ENCODE results near the gene ARHGEF19.
A peak's percentile ranks its signal among the peaks of the same experiment; 100 is the strongest.
"Not testable (repeated sequence)": the region's sequence is repeated elsewhere in the genome, so short reads cannot be mapped to it uniquely, and the experiment has no call there.

ARHGEF19 gene

DNA sequence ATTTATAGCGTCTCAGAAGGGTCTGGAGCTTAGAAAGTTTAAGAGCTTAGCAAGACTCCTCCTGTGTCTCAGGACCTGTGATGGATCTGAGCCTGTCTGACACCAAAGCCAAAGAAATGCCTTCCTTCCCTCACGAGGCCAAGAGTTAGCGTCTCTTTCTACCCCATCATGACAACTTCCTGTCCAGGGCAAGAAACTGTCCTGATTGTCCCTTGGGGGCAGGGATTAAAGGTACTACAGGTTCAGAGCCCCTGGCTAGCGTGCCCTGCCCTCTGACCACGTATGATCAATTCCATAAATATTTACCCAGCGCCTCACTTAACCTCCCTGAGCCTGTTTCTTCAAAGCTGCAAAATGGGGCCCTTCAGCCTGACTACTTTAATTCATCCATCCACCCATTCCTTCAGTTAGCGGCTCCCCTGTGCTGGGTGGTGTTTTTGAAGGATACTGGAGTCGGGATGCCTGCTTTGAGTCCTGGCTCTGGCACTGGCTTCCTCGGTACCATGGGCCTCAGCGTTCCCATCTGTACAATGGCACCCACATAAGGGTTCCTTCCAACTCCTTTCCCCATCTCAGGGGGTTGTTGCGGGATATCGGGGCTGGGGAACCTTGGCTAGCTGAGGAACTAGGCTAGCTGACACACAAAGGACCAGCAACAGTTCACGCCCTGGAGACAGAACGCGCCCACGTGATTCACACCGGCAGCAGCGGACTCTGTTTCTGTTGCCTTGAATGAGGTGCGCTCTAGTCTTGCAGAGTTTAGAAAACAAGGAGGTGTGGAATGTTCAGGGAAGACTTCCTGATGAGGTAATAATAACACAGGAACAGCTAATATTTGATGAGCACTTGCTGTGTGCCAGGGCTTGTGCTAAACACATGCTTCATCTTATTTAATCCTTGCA is 33.6 kb downstream of the ARHGEF19 start:
- DNase-seq: no peak

DNA sequence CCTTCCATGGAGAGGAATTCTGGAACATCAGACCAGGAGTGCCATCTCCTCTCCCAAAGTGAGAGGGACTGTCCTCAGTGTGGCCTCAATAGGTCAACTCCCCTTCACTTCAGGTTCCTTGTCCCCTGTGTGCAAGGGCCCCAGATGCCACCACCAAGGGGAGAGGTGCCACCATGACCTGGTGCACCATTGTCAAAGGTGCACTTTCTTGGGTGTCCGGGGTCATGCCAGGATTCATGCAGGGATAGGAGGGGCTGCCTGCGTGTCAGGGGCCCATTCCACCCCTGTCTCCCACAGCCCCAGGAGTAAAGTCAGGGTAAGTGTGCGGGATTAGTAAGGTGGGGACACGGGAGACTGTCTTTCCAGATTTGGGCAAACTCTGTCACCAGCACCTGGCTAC is 35.1 kb downstream of the ARHGEF19 start:
- DNase-seq: no peak

GRCh38 chr1:16176653-16177052 is 35.8 kb downstream of the ARHGEF19 start:
- no peak for DNase-seq

- peak in 1 of 2 experiments; percentile 70 for DNase-seq
Measured at GRCh38 chr1:16175610-16176553, 36.6 kb downstream of the ARHGEF19 start.

DNA sequence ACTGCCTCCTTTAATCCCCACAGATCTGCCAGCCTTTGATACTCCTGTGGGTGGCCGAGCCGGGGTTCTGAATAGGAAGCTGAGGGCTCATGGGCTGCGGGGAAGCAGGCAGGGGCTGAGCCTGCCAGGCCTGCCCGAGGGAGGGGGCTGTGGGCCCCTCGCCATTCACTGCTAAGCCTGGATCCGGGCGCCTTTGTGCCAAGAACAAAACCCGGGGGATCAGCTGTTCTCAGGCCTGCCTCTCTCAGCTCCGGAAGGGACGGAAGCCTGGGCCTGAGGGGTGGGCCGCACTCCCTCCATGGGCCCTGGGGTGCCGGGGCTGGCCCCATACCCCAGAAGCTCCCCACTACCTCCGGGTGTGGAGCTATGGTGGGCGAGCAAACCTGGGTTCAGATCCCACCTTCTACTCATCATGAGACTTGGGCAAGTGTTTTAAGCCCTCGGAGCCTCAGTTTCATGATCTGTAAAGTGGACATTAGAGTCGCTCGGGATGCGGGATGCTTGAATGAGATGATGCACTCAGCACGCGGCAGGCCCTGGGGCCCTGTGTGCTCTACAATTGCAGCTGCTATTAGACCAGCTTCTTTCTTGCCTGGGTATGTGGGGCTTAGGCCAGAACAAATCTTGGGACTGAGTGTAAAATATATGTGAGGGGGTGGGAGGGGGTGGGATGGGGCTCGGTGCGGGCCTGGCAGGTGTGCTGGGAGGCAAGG is 37.4 kb downstream of the ARHGEF19 start:
- no peak for DNase-seq

DNA sequence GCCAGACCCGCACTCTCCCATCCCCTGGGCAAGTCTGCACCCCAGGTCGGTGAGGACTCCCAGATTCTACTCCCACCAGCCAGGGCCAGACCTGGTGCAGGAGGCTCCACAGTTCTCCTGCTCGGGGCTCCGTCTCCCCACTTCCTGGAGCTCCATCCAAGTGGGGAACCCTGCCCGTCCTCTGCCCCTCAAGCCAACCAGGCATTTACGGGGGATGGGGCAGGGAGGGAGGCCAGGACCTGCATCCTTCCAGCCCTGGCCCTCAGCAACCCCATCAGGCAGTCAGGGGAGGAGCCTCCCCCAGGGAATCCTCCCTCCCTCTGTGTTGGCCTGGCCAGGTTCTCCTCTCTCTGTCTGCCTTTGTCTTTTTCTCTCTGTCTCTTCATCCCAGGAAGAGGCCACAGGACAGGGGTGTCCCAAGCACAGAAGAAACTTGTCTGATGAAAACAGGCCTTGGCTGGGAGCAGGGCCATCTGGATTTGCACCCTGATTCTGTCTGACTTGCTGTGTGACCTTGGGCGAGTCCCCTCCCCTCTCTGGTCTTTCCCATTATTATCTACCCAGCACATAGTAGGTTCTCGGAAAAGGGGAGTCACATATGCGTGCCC is 38.1 kb downstream of the ARHGEF19 start:
- peak in 1 of 2 experiments; percentile 49 for DNase-seq

DNA sequence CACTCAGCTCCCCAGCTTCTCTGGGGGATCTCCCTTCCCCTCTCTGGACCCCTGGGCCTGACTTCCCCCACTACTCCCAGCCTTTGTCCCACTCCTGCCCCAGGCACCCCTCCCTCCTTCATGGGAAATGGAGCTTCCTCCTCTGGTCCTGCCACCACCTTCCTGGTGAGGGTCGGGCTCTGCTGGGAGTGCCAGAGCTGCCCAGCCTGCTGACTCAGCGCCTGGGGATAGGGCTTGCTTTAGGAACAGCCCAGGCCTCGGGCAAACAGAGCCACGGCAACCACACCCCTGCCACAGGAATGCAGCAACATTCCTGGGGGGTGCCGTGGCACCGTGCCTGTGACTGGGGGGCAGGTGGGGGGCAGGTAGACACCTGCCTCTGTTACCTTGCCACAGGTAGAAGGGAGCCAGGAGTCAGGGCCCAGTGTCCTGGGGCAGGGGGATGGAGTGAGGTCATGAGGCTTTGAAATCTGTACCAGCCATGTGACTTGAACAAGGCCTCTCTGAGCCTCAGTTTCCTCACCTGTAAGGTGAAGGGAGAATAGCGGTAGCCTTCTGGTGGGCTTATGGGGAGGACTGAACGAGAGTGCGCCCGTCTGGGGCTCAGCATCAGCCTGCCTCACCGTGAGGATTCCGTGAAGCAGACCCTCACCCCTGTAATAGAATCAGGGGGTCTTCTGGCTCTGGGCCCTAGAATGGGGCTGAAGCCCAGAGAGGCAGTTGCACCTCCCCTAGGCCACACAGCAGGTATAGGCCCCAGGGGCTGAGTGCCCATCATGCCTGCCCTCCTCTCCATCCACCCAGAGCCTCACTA is 38.8 kb downstream of the ARHGEF19 start:
- peak; percentile 55 to 86 for DNase-seq

- DNase-seq: peak; percentile 34 to 86
Measured at GRCh38 chr1:16172964-16173446, 39.4 kb downstream of the ARHGEF19 start.

GRCh38 chr1:16172218-16172830 is 40.1 kb downstream of the ARHGEF19 start:
- DNase-seq: no peak

DNA sequence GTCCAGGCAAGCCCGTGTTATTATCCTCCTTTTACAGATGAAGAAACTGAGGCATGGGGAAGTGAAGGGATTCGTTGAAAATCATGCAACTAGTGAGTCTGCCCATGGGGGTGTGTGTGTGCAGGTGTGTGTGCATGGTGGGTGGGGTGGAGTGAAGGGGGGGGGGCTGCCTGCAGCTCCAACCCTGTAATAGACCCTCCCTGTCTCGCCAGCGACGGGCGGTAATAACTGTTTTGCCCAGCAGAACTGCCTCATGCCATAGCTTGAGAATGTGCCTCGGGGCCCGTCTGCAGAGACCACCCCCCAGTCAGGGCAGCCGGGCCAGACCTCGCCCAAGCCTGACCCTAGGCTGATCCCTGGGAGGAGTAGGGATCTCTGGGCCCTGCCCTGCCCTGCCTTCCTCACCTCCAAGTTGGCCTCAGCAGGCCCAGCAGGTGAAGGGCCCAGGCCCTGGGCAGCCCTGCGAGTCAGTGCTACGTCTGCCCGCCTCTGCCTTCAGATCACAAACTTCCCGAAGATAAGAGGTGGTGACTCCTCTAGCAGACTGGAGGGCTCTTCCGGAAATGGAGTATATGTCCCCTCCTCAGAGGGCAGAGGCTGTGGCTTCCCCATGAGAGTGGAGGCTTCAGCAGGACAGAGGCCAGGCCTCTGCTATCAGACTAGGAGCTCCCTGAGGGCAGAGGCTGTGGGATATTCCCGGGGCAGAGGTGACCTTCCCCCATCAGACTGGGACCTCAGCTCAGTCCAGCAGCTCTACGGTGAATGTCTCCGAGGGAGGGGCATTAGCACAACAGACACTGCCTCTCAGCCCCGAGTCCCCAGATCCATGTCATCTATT is 40.9 kb downstream of the ARHGEF19 start:
- DNase-seq: no peak

- no peak for DNase-seq
Measured at GRCh38 chr1:16170283-16170673, 42.2 kb downstream of the ARHGEF19 start.

- DNase-seq: no peak
Measured at GRCh38 chr1:16168622-16169360, 43.7 kb downstream of the ARHGEF19 start.

DNA sequence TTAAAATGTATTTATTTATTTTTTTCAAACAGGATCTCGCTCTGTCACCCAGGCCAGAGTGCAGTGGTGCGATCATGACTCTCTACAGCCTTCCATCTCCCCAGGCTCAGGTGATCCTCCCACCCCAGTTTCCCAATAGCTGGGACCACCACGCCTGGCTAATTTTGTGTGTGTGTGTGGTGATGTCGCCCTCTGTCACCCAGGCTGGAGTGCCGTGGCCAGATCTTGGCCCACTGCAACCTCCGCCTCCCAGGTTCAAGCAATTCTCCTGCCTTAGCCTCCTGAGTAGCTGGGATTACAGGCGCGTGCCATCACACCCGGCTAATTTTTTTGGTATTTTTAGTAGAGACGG is 44.3 kb downstream of the ARHGEF19 start:
- DNase-seq: not testable (repeated sequence)

GRCh38 chr1:16167331-16168143 is 44.9 kb downstream of the ARHGEF19 start:
- DNase-seq: peak in 1 of 2 experiments; percentile 45

DNA sequence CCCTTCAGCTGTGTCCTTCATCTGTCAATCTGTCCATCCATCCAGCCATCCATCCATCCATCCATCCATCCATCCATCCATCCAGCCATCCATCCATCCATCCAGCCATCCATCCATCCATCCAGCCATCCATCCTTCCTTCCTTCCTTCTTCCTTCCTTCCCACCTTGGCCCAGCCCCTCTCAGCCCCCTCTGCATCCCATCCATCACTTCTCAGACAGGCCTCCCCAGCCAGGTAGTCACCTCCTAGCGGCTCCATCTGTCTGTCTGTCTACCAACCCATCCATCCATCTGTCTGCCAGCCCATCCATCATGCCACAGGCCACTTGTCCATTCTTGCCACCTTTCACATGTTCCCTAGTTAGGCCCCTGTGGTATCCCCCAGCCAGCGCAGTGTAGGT is 46.3 kb downstream of the ARHGEF19 start:
- DNase-seq: no peak

GRCh38 chr1:16165548-16165947 is 46.9 kb downstream of the ARHGEF19 start:
- DNase-seq: no peak

GRCh38 chr1:16165073-16165364 is 47.4 kb downstream of the ARHGEF19 start:
- DNase-seq: no peak

DNA sequence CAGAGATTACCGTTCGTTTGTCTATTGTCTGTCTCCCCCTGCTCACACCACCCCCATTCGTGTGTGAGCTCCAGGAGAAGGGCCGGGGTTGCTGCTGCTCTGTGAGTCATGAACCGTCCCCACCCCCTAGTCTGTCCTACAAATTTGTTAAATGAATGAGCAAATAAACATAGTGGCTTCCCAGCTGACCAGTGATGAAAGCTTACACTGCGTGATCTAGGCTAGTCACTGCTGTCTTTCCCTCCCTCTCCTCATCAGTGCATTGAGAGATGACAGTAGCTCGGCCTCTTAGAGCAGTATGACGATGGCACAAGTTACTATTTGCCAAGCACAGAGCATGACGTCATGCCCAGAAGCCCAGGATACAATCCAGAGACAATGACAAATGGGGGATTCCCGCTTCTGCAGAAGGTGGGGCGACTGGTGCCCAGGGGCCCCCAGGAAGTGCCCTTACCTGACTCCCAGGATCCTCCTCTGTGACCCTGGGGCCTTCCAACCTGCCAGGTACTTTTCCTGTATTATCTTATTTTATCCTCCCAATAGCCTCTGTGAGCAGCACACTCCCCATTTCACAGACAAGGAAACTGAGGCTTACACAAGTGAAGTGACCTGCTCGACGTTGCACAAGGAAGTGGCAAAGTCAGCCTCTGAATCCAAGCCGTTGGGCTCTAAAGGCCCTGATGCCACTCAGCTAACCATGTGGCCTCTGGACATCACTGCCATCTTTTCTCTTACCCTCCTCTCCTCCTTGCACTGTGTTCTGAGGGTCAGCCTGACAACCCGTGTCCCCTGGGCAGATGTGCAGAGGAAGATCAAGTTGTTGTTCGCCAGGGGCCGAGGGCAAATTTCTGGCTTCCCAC is 48.0 kb downstream of the ARHGEF19 start:
- DNase-seq: peak in 1 of 2 experiments; percentile 35

Measured in SW 1271 (cell line).